Stimulated activated CD8-positive, alpha-beta memory T cell treated with anti-CD3 and anti-CD28 coated beads, Interleukin-4, amount 100 ng/mL, for 4 hours (primary cell): ENCODE measurements around the gene SIL1.
"Not testable (repeated sequence)": the region's sequence is repeated elsewhere in the genome, so short reads cannot be mapped to it uniquely, and the experiment has no call there.

Source experiments
- DNase-seq, 2 donors: peaks; one replicate each; pipeline ENCODE4 v3.0.0-alpha.2; 2020; ENCODE audit warnings: low read depth in 2 of 2, low spot score in 1 of 2

SIL1 gene

GRCh38 chr5:139038613-139039305, 159.4 kb downstream of the SIL1 start:
- DNase-seq, result no peak

GRCh38 chr5:139037732-139038131, 160.4 kb downstream of the SIL1 start:
- no peak for DNase-seq

- not testable (repeated sequence) for DNase-seq
Observed at GRCh38 chr5:139036332-139036731, 161.8 kb downstream of the SIL1 start.

GRCh38 chr5:139027150-139027549, 171.0 kb downstream of the SIL1 start:
- DNase-seq, result no peak

GRCh38 chr5:139025651-139026050, 172.5 kb downstream of the SIL1 start:
- no peak for DNase-seq

- no peak for DNase-seq
Observed at GRCh38 chr5:139023286-139023685, 174.9 kb downstream of the SIL1 start.

GRCh38 chr5:139022528-139022927, 175.6 kb downstream of the SIL1 start:
- DNase-seq, result no peak

- DNase-seq, result no peak
Observed at GRCh38 chr5:139021346-139021745, 176.8 kb downstream of the SIL1 start.

- DNase-seq, result no peak
Observed at GRCh38 chr5:139019880-139020279, 178.3 kb downstream of the SIL1 start.

- DNase-seq, result no peak
Observed at GRCh38 chr5:139019211-139019610, 179.0 kb downstream of the SIL1 start.

GRCh38 chr5:139017624-139018023, 180.5 kb downstream of the SIL1 start:
- no peak for DNase-seq

GRCh38 chr5:139016186-139016585, 182.0 kb downstream of the SIL1 start:
- no peak for DNase-seq

GRCh38 chr5:139014726-139015125, 183.4 kb downstream of the SIL1 start:
- DNase-seq, result no peak

- no peak for DNase-seq
Observed at GRCh38 chr5:139012176-139012575, 186.0 kb downstream of the SIL1 start.

GRCh38 chr5:139011156-139011555, 187.0 kb downstream of the SIL1 start:
- not testable (repeated sequence) for DNase-seq

GRCh38 chr5:139004374-139005307, 193.5 kb downstream of the SIL1 start:
- DNase-seq, result no peak

- DNase-seq, result no peak
Observed at GRCh38 chr5:138999674-139000073, 198.5 kb downstream of the SIL1 start.

GRCh38 chr5:138998521-138998920, 199.6 kb downstream of the SIL1 start:
- no peak for DNase-seq

GRCh38 chr5:138996120-138996519, 202.0 kb downstream of the SIL1 start:
- DNase-seq, result no peak

GRCh38 chr5:138990986-138991590, 207.1 kb downstream of the SIL1 start:
- DNase-seq, result no peak

GRCh38 chr5:138989720-138990119, 208.4 kb downstream of the SIL1 start:
- no peak for DNase-seq
